ENCODE data around the gene TSPAN18. TPM values are rescaled to one million over a fixed set of nuclear protein-coding genes. Genes with fewer than 3 reads are reported as not detected.

The TSPAN18 gene
- total RNA-seq, 1 experiment from 2014 or later = 0.96 TPM

DNA sequence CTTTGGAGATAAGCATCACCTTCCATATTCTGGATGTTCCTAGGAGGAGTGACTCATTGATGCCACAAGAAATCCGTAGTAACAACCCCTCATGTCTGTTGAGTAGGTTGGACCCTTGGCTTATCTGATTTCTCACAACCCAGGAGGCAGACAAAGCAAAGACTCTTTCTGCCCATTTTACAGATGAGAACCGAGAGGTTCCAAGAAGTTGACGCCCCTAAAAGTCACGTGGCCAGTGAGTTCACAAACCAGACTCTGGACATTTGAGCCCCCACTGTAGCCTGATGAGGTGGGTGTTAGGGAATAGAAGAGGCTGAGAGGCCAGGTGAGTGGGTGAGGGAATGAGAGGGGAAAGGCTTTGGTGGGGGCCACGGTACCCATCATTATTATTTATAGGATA lies 70.3 kb downstream of the TSPAN18 start:
- no peak for DNase-seq (ENCODE audit: low read depth)

- no peak for DNase-seq (ENCODE audit: low read depth)
Measured at GRCh38 chr11:44797886-44798606, 71.3 kb downstream of the TSPAN18 start.

- DNase-seq (ENCODE audit: low read depth) = no peak
Measured at GRCh38 chr11:44798607-44798972, 71.8 kb downstream of the TSPAN18 start.

DNA sequence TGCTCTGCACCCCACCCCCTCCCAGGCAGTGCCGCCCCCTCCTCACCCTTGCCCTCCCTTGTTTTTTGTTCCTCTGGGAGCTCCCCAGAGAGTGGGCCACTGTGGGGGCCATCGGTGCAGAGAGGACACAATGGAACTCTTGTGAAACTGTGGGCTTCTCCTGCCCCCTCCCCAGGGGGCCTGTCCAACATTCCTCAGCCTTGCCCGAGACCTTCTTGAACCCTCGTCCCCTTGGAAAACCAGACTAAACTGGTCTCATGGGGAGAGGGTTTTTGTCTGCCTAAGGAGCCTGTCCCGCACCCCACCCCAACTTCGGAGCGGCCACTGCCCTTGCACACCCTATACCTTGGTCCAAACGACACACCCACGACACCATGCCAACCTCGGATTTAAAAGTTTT lies 72.2 kb downstream of the TSPAN18 start:
- no peak for DNase-seq (ENCODE audit: low read depth)

GRCh38 chr11:44802347-44802746 lies 75.6 kb downstream of the TSPAN18 start:
- DNase-seq (ENCODE audit: low read depth) = no peak

GRCh38 chr11:44803009-44803408 lies 76.2 kb downstream of the TSPAN18 start:
- no peak for DNase-seq (ENCODE audit: low read depth)

- DNase-seq (ENCODE audit: low read depth) = no peak
Measured at GRCh38 chr11:44804449-44805437, 78.0 kb downstream of the TSPAN18 start.

DNA sequence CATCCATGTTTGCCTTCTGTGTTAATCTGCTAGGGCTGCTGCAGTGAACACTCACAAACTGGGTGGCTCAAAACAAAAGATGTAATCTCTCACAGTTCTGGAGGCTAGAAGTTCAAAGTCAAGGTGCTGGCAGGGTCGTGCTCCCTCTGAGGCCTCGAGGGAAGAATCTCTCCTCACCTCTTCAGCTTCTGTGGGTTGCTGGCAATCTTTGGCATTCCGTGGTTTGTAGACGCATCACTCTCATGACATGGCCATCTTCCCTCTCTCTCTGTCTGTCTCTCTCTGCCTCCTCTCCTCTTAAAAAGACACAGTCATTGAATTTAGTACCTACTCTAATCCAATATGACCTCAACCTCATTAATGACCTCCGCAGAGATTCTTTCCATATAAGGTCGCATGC lies 78.8 kb downstream of the TSPAN18 start:
- peak; percentile 11 for DNase-seq (ENCODE audit: low read depth)

DNA sequence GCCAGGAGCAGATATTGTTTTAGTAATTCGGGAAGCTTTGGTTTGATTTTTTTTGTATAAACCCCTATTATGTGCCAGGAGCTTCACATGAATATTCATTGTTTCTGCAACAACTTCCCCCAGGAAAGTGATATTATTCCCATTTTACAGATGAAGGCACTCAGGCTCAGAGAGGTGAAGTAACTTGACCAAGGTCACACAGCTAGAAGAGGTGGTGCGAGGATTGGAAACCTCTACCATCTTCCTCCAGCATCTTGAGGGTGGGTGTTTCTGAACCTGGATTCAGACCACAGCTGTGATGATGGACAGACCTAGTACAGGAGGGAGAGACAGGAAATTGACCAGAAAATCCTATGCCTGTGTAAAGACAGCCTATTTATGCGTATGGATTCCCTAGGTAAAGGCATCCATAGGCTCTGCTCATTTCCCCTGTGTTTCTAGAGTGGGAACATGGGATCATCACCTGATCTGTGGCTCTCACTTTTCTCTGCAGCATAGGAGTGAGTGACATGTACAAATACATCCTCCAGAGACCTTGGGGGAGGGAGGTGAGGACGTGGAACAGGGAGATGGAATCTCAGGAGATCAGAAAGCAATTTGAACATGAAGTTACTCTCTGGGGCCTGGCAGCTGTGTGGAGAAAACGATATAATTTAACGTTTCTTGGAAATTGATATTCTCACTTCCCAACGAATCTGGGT lies 81.4 kb downstream of the TSPAN18 start:
- no peak for DNase-seq (ENCODE audit: low read depth)

DNA sequence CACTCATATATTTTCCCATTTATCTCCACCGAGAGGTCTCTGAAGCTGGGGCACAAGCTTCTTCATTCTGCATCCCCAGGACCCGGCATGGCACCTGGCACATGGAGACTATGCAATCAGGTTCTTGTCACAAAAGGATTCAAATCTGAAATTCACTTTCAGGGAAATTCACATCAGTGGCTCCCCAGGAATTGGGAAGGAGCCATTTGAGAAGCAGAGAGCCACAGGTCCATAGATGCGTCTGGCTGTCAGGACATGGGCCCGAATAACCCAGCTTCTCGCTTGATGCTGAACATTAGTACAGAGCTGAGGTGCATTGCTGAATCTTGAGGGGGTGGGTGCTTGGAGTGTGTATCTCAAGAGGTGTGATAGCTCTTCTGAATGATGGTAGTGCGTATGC lies 82.5 kb downstream of the TSPAN18 start:
- DNase-seq (ENCODE audit: low read depth) = no peak

- DNase-seq (ENCODE audit: low read depth) = no peak
Measured at GRCh38 chr11:44811841-44812448, 85.2 kb downstream of the TSPAN18 start.

GRCh38 chr11:44812971-44813370 lies 86.2 kb downstream of the TSPAN18 start:
- no peak for DNase-seq (ENCODE audit: low read depth)

GRCh38 chr11:44813401-44813800 lies 86.6 kb downstream of the TSPAN18 start:
- DNase-seq (ENCODE audit: low read depth) = no peak

GRCh38 chr11:44814881-44815592 lies 88.3 kb downstream of the TSPAN18 start:
- DNase-seq (ENCODE audit: low read depth) = peak; percentile 44

DNA sequence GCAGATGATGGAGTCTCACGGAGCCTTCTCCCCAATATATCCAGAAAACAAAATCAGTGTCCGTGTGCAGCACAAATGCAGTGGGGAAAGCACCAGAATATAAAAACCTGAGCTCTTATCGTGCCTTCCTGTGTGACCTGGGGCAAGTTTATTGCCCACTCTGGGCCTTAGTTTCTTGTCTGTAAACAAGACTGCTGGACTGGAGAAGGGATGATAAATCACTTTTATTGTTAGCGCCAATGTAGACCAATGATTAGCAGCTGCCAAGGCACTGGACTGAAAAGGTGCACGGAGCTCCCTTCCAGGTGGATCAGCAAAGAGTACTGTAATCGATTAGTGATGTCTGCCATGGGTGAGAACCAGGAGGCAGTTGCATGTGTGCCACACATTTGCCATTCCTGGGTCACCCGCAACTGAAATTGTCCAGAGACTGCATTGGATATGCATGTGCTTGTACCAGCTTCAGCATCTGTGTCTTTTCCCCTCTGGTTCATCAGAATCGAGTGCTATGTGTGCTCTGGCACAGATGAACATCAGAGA lies 89.2 kb downstream of the TSPAN18 start:
- no peak for DNase-seq (ENCODE audit: low read depth)

- no peak for DNase-seq (ENCODE audit: low read depth)
Measured at GRCh38 chr11:44816761-44817160, 90.0 kb downstream of the TSPAN18 start.

DNA sequence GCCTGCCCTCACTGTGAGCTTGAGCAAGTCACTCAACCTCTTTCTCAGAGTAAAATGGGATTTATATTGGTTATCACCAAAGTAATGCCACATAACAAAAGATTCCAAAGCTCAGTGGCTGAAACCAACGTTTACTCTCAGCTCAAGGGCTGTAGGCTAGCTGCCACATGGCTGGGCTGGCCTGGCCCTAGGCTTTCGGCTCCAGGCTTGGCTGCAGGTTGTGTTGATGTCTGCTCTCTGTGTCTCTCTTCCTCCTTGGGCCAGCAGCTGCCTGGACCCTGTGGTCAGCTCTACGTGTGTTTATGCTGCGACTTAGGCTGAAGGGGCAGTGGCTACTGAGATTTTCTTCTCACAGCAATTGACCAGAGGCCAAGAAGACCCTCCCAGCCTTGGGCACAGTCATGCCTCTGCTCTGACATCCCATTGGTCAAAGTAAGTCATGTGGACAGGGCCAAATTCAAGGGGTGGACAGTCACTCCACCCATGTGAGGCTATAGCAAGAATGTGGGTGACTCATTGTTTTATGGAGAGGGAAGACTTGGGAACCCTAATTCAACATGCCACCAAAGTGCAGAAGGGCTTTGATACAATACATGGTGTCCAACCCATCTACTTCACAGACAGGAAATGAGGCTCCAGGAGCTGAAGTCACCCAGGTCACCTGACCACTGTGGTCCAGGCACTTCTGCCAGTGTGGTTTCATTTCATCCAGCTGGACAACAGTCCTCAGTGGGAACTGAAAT lies 90.6 kb downstream of the TSPAN18 start:
- peak; percentile 51 for DNase-seq (ENCODE audit: low read depth)

DNA sequence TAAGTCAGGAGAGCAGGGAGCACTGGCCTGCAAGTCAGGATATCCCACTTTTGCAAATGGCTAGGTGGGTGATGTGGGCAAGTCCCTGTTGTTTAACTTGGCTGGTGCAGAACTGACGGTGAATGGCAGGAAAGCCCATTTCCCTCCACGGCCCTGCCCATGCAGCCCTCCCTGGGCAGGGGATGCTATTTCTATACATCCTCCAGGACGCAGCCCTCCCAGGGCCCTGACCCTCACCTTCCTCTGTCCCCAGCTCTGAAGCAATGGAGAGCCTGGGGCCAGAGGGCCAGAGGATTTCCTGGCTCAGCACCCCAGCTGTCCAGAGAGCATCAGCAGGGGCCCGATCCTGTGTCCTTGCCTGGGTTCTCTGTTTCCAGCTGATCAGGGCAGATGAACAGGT lies 91.3 kb downstream of the TSPAN18 start:
- no peak for DNase-seq (ENCODE audit: low read depth)

DNA sequence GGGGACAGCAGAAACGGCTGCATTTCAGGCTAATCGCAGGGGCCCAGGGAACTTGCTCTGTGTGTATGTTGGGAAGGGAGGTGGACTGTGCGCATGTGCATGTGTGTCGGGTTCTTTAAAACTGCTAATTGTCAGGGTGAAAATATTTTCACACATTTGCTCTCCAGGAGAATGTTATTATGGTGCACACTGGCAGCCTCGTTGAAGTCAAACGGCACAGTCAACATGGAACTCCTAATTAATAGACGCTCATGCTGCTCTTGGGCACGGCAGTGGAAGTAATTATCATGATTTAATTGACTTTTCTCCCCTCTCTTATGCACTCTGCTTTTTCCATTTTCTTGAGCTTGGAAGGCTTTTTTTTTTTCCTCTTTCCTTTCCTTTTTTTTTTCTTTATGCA lies 92.6 kb downstream of the TSPAN18 start:
- no peak for DNase-seq (ENCODE audit: low read depth)

- DNase-seq (ENCODE audit: low read depth) = no peak
Measured at GRCh38 chr11:44822369-44822768, 95.6 kb downstream of the TSPAN18 start.
